Mesenchymal stem cell (in vitro differentiated cells and primary cell): ENCODE measurements around the gene DCLRE1B.
A peak's percentile ranks its signal among the peaks of the same experiment; 100 is the strongest.

ENCODE experiments used
- DNase-seq: peaks from one replicate; pipeline ENCODE4 v3.0.0-alpha.2; 2013
- H2AFZ ChIP-seq: one replicate; pipeline ENCODE4 v1.6.1; 2013; ENCODE audit warnings: low read depth, mild to moderate bottlenecking, control low read depth, inconsistent platforms, low read length, moderate library complexity
- H2AK5ac ChIP-seq: 2 replicates; pipeline ENCODE4 v1.6.1; 2013; ENCODE audit warnings: low read length, moderate library complexity, mild to moderate bottlenecking, inconsistent platforms; ENCODE audit not compliant: severe bottlenecking
- H2BK120ac ChIP-seq: one replicate; pipeline ENCODE4 v1.6.1; 2013; ENCODE audit warnings: low read depth, mild to moderate bottlenecking, inconsistent platforms, low read length, moderate library complexity
- H2BK12ac ChIP-seq, 2 experiments: one replicate each; pipeline ENCODE4 v1.6.1; 2013; ENCODE audit warnings: inconsistent platforms in 2 of 2, low read length in 2 of 2, mild to moderate bottlenecking in 2 of 2, moderate library complexity in 2 of 2, control low read depth in 1 of 2
- H2BK15ac ChIP-seq: one replicate; pipeline ENCODE4 v1.6.1; 2013; ENCODE audit warnings: mild to moderate bottlenecking, low read depth, inconsistent platforms; ENCODE audit not compliant: poor library complexity, severe bottlenecking
- H2BK5ac ChIP-seq: 2 replicates; pipeline ENCODE4 v1.6.1; 2013; ENCODE audit warnings: low read depth, mild to moderate bottlenecking, low read length, control low read depth, inconsistent platforms; ENCODE audit not compliant: poor library complexity, severe bottlenecking
- H3K14ac ChIP-seq, 2 experiments: one replicate each; pipeline ENCODE4 v1.6.1; 2013; ENCODE audit warnings: inconsistent platforms in 2 of 2, low read length in 2 of 2, control low read depth in 1 of 2, mild to moderate bottlenecking in 1 of 2, moderate library complexity in 1 of 2
- H3K18ac ChIP-seq, 2 experiments: one replicate each; pipeline ENCODE4 v1.6.1; 2013; ENCODE audit warnings: inconsistent platforms in 2 of 2, low read length in 2 of 2, control low read depth in 1 of 2, low read depth in 1 of 2, mild to moderate bottlenecking in 1 of 2
- H3K23ac ChIP-seq, 2 experiments: one replicate each; pipeline ENCODE4 v1.6.1; 2013; ENCODE audit warnings: inconsistent platforms in 2 of 2, low read length in 2 of 2, mild to moderate bottlenecking in 2 of 2, moderate library complexity in 2 of 2, control low read depth in 1 of 2
- H3K27ac ChIP-seq: 2 replicates; pipeline ENCODE4 v1.5.1; 2013; ENCODE audit warnings: mild to moderate bottlenecking, moderate library complexity, low read length, control low read depth, inconsistent platforms; ENCODE audit not compliant: poor library complexity, severe bottlenecking
- H3K27me3 ChIP-seq, 2 experiments: 2 replicates each; pipeline versions ENCODE4 v1.6.1 to v1.7.0; 2013; ENCODE audit warnings: low read length in 2 of 2, mild to moderate bottlenecking in 2 of 2, moderate library complexity in 2 of 2, control low read depth in 1 of 2, inconsistent platforms in 1 of 2; ENCODE audit not compliant: control insufficient read depth in 1 of 2, insufficient read depth in 1 of 2
- H3K36me3 ChIP-seq, 2 experiments: 2 replicates each; pipeline versions ENCODE4 v1.6.1 to v1.7.0; 2013; ENCODE audit warnings: low read length in 2 of 2, control low read depth in 1 of 2, inconsistent platforms in 1 of 2, low read depth in 1 of 2, mild to moderate bottlenecking in 1 of 2; ENCODE audit not compliant: insufficient read depth in 2 of 2, control insufficient read depth in 1 of 2
- H3K4ac ChIP-seq, 2 experiments: one replicate each; pipeline ENCODE4 v1.6.1; 2013; ENCODE audit warnings: inconsistent platforms in 2 of 2, low read length in 2 of 2, mild to moderate bottlenecking in 2 of 2, moderate library complexity in 2 of 2, control low read depth in 1 of 2, low read depth in 1 of 2
- H3K4me1 ChIP-seq: 2 replicates; pipeline ENCODE4 v1.6.1; 2013; ENCODE audit warnings: low read depth, low read length, control low read depth; ENCODE audit not compliant: control insufficient read depth, insufficient read depth
- H3K4me2 ChIP-seq: 2 replicates; pipeline ENCODE4 v1.6.1; 2013; ENCODE audit warnings: low read length, mild to moderate bottlenecking, inconsistent platforms; ENCODE audit not compliant: poor library complexity, severe bottlenecking
- H3K4me3 ChIP-seq, 2 experiments: 2 replicates each; pipeline versions ENCODE4 v1.5.1 to v1.7.0; 2013; ENCODE audit warnings: low read length in 2 of 2, mild to moderate bottlenecking in 2 of 2, control low read depth in 1 of 2, low read depth in 1 of 2; ENCODE audit not compliant: insufficient read depth in 1 of 2
- H3K79me1 ChIP-seq: replicated peaks from 2 replicates; pipeline ENCODE4 v1.6.1; 2013; ENCODE audit warnings: mild to moderate bottlenecking, control low read depth, low read length, inconsistent platforms; ENCODE audit not compliant: poor library complexity, severe bottlenecking
- H3K9ac ChIP-seq: 2 replicates; pipeline ENCODE4 v1.7.0; 2013; ENCODE audit warnings: mild to moderate bottlenecking, low read length, moderate library complexity
- H3K9me3 ChIP-seq: 2 replicates; pipeline ENCODE4 v1.7.0; 2013; ENCODE audit warnings: mild to moderate bottlenecking, low read length; ENCODE audit not compliant: control insufficient read depth
- H4K8ac ChIP-seq: one replicate; pipeline ENCODE4 v1.6.1; 2013; ENCODE audit warnings: inconsistent platforms, mild to moderate bottlenecking, low read length, moderate library complexity
- H4K91ac ChIP-seq: one replicate; pipeline ENCODE4 v1.6.1; 2013; ENCODE audit warnings: mild to moderate bottlenecking, low read length, inconsistent platforms
- WGBS: methylation state at CpG from one replicate; pipeline ENCODE4 v1.1.7; 2013; ENCODE audit warnings: mixed read lengths; 5-methylcytosine and 5-hydroxymethylcytosine counted together

Gene DCLRE1B

GRCh38 chr1:113928941-113929749 lies 24.0 kb downstream of the DCLRE1B start, which contains the start of gene HIPK1:
Gene HIPK1 (plus strand): TSS chr1:113929324.
- Histone ChIP-seq H3K23ac (peak within 1 kb of the TSS in 1 of 2 experiments; percentile 98), H2AFZ (peak within 1 kb of the TSS; percentile 99), H2BK15ac (peak within 1 kb of the TSS; percentile 88), H3K4ac (peak within 1 kb of the TSS in 1 of 2 experiments; percentile 93), H2BK12ac (peak within 1 kb of the TSS in 1 of 2 experiments; percentile 90), H2AK5ac (no peak within 1 kb of the TSS), H3K4me2 (peak within 1 kb of the TSS; percentile 91), H3K14ac (peak within 1 kb of the TSS in 1 of 2 experiments; percentile 98), H2BK5ac (peak within 1 kb of the TSS; percentile 46), H3K4me1 (peaks cover 3% of the 10 kb centered on the region), H4K8ac (peak within 1 kb of the TSS; percentile 94), H3K27me3 (peaks cover 0 to 2% of the 10 kb centered on the region in 2 experiments), H3K9me3 (no peaks in the 10 kb centered on the region), H3K27ac (peak within 1 kb of the TSS; percentile 55), H3K18ac (peak within 1 kb of the TSS; percentile 67 to 96), H3K36me3 (no peaks in the 10 kb centered on the region), H2BK120ac (peak within 1 kb of the TSS; percentile 93), H3K79me1 (peaks cover 3% of the 10 kb centered on the region), H4K91ac (peak within 1 kb of the TSS; percentile 81), H3K4me3 (peak within 1 kb of the TSS; percentile 89 to 100), H3K9ac (peak within 1 kb of the TSS; percentile 100)
- WGBS = under 1% methylated on average over 38 of the region's 61 CpGs
- DNase-seq = peak; percentile 94

GRCh38 chr1:113929750-113930498 lies 24.8 kb downstream of the DCLRE1B start:
- peaks cover 3% of the 10 kb centered on the region for H3K79me1 ChIP-seq
- no peaks in the 10 kb centered on the region for H3K36me3 ChIP-seq
- H3K4ac ChIP-seq = peak overlapping the region in 1 of 2 experiments; percentile 74
- H2AFZ ChIP-seq = no peak overlapping the region
- peak overlapping the region; percentile 88 for H2BK15ac ChIP-seq
- no peak overlapping the region for H4K8ac ChIP-seq
- H3K9me3 ChIP-seq = no peaks in the 10 kb centered on the region
- peak overlapping the region; percentile 93 for H2BK120ac ChIP-seq
- peak overlapping the region in 1 of 2 experiments; percentile 98 for H3K23ac ChIP-seq
- peak overlapping the region; percentile 4 for H3K27ac ChIP-seq
- under 1% methylated on average over 48 of the region's 64 CpGs for WGBS
- no peak for DNase-seq
- peaks cover 3% of the 10 kb centered on the region for H3K4me1 ChIP-seq
- H3K4me2 ChIP-seq = peak overlapping the region; percentile 74
- peak overlapping the region; percentile 100 for H3K9ac ChIP-seq
- no peaks in the 10 kb centered on the region for H3K27me3 ChIP-seq
- peak overlapping the region in 1 of 2 experiments; percentile 89 for H3K14ac ChIP-seq
- peak overlapping the region; percentile 35 for H2BK5ac ChIP-seq
- peak overlapping the region; percentile 81 for H4K91ac ChIP-seq
- H2BK12ac ChIP-seq = peak overlapping the region in 1 of 2 experiments; percentile 70
- H3K4me3 ChIP-seq = peak overlapping the region; percentile 89 to 100
- H3K18ac ChIP-seq = peak overlapping the region; percentile 67
- H2AK5ac ChIP-seq = no peak overlapping the region

- H2AFZ ChIP-seq = no peak overlapping the region
- no peaks in the 10 kb centered on the region for H3K36me3 ChIP-seq
- peaks cover 3% of the 10 kb centered on the region for H3K4me1 ChIP-seq
- H3K4ac ChIP-seq = peak overlapping the region in 1 of 2 experiments; percentile 74
- no peak overlapping the region for H3K23ac ChIP-seq
- peak overlapping the region; percentile 100 for H3K9ac ChIP-seq
- H3K18ac ChIP-seq = no peak overlapping the region
- no peaks in the 10 kb centered on the region for H3K9me3 ChIP-seq
- no peak overlapping the region for H2BK120ac ChIP-seq
- H3K27ac ChIP-seq = peak overlapping the region; percentile 27
- no peaks in the 10 kb centered on the region for H3K27me3 ChIP-seq
- H3K79me1 ChIP-seq = peaks cover 3% of the 10 kb centered on the region
- peak; percentile 97 for DNase-seq
- WGBS = 10% methylated on average over 7 of the region's 8 CpGs
- peak overlapping the region in 1 of 2 experiments; percentile 89 for H3K14ac ChIP-seq
- peak overlapping the region; percentile 74 for H3K4me2 ChIP-seq
- no peak overlapping the region for H2BK5ac ChIP-seq
- no peak overlapping the region for H2BK15ac ChIP-seq
- H3K4me3 ChIP-seq = peak overlapping the region; percentile 89 to 100
- H2AK5ac ChIP-seq = no peak overlapping the region
- H2BK12ac ChIP-seq = no peak overlapping the region
- H4K91ac ChIP-seq = no peak overlapping the region
- no peak overlapping the region for H4K8ac ChIP-seq
Measured at GRCh38 chr1:113930499-113931161, 25.5 kb downstream of the DCLRE1B start.
